Neural cell (in vitro differentiated cells): ENCODE measurements around the gene ANKRD37.

Experiments
- CTCF ChIP-seq: fragments of 450-650 bp; IDR thresholded peaks from 2 replicates; pipeline ENCODE4 v1.5.1; 2014; ENCODE audit warnings: antibody characterized with exemption, mild to moderate bottlenecking, moderate library complexity; ENCODE audit not compliant: poor library complexity, severe bottlenecking
- EP300 ChIP-seq: fragments of 450-650 bp; conservative IDR thresholded peaks from 2 replicates; pipeline ENCODE4 v1.6.1; 2014; ENCODE audit warnings: antibody characterized with exemption, mild to moderate bottlenecking, moderate library complexity; ENCODE audit not compliant: poor library complexity, severe bottlenecking
- EZH2 ChIP-seq: fragments of 200-600, 300-800 bp; shearing (Covaris generic), sonication (generic); IDR thresholded peaks from 2 replicates; pipeline ENCODE4 v1.6.1; 2014; ENCODE audit warnings: antibody characterized with exemption, low read length, borderline replicate concordance, mild to moderate bottlenecking; ENCODE audit not compliant: insufficient read depth, poor library complexity, severe bottlenecking
- MXI1 ChIP-seq: fragments of 450-650 bp; conservative IDR thresholded peaks from 2 replicates; pipeline ENCODE4 v1.6.1; 2014; ENCODE audit warnings: antibody characterized with exemption, mild to moderate bottlenecking; ENCODE audit not compliant: poor library complexity, severe bottlenecking
- POLR2AphosphoS5 ChIP-seq: IDR thresholded peaks from 2 replicates; pipeline ENCODE4 v1.6.1; 2012
- RAD21 ChIP-seq: fragments of 450-650 bp; conservative IDR thresholded peaks from 2 replicates; pipeline ENCODE4 v1.6.1; 2014; ENCODE audit warnings: antibody characterized with exemption, mild to moderate bottlenecking, moderate library complexity

GRCh38 chr4:185435466-185435865 is 38.8 kb downstream of the ANKRD37 start:
- TF ChIP-seq CTCF (no peak), RAD21 (no peak), EZH2 (no peak), POLR2AphosphoS5 (no peak), EP300 (no peak), MXI1 (no peak)
